CD14-positive monocyte (primary cell): Measurements from ENCODE around the gene GPR55. TPM values are rescaled to one million over a fixed set of nuclear protein-coding genes. Genes with fewer than 3 reads are reported as not detected.

Experiments
- DNase-seq, 3 donors: peaks; one replicate each; pipeline ENCODE4 v3.0.0-alpha.2; 2011 to 2022
- H2AFZ ChIP-seq: 2 replicates; pipeline ENCODE4 v1.6.0; 2012; ENCODE audit warnings: mild to moderate bottlenecking, low read depth, low read length, inconsistent platforms; ENCODE audit not compliant: insufficient read depth, poor library complexity, severe bottlenecking
- H3K27ac ChIP-seq, 2 donors: 1 replicate in 1 of 2; 2 replicates in 1 of 2; pipeline ENCODE4 v1.5.1; 2012 to 2013; ENCODE audit warnings: low read length in 2 of 2, control low read depth in 1 of 2, inconsistent platforms in 1 of 2, low read depth in 1 of 2, mild to moderate bottlenecking in 1 of 2
- H3K27me3 ChIP-seq, 2 donors: one replicate each; pipeline versions ENCODE4 v1.6.0 to v1.6.1; 2011 to 2013; ENCODE audit warnings: low read length in 2 of 2; ENCODE audit not compliant: control insufficient read depth in 2 of 2, insufficient read depth in 2 of 2
- H3K36me3 ChIP-seq, 2 donors: replicated peaks in 1 of 2; 1 replicate in 1 of 2; 2 replicates in 1 of 2; pipeline versions ENCODE4 v1.5.1 to v1.6.1; 2012 to 2013; ENCODE audit warnings: low read length in 2 of 2, control low read depth in 1 of 2, inconsistent platforms in 1 of 2, mild to moderate bottlenecking in 1 of 2; ENCODE audit not compliant: insufficient read depth in 2 of 2, control insufficient read depth in 1 of 2
- H3K4me1 ChIP-seq, 2 donors: 1 replicate in 1 of 2; 2 replicates in 1 of 2; pipeline versions ENCODE4 v1.5.1 to v1.6.1; 2012 to 2013; ENCODE audit warnings: low read length in 2 of 2, control low read depth in 1 of 2, inconsistent platforms in 1 of 2, mild to moderate bottlenecking in 1 of 2, moderate library complexity in 1 of 2; ENCODE audit not compliant: insufficient read depth in 2 of 2, control insufficient read depth in 1 of 2
- H3K4me2 ChIP-seq: replicated peaks from 2 replicates; pipeline ENCODE3; 2012; ENCODE audit warnings: low read length, moderate library complexity, mild to moderate bottlenecking; ENCODE audit not compliant: poor library complexity, severe bottlenecking; ENCODE audit errors: extremely low read depth
- H3K4me3 ChIP-seq, 3 experiments: fragments of 200-600 bp in 1 of 3; sonication (generic) in 1 of 3; replicated peaks in 1 of 3; 1 replicate in 2 of 3; 2 replicates in 1 of 3; pipeline ENCODE4 v1.5.1; 2011 to 2013; ENCODE audit warnings: low read length in 3 of 3, mild to moderate bottlenecking in 3 of 3, control low read depth in 2 of 3, low read depth in 2 of 3, inconsistent platforms in 1 of 3, moderate library complexity in 1 of 3
- H3K79me2 ChIP-seq: 2 replicates; pipeline ENCODE4 v1.6.0; 2012; ENCODE audit warnings: mild to moderate bottlenecking, control low read depth, inconsistent platforms, low read length, moderate library complexity; ENCODE audit not compliant: insufficient read depth
- H3K9ac ChIP-seq: 2 replicates; pipeline ENCODE4 v1.6.0; 2017; ENCODE audit warnings: low read length, mild to moderate bottlenecking; ENCODE audit not compliant: insufficient read depth, poor library complexity, severe bottlenecking
- H3K9me3 ChIP-seq, 2 donors: replicated peaks in 1 of 2; 1 replicate in 1 of 2; 2 replicates in 1 of 2; pipeline versions ENCODE4 v1.5.1 to v1.6.1; 2012 to 2013; ENCODE audit warnings: low read length in 2 of 2, control low read depth in 1 of 2; ENCODE audit not compliant: control insufficient read depth in 1 of 2, insufficient read depth in 1 of 2
- H4K20me1 ChIP-seq: 2 replicates; pipeline ENCODE4 v1.6.0; 2012; ENCODE audit warnings: mild to moderate bottlenecking, low read length, control low read depth, moderate library complexity; ENCODE audit not compliant: insufficient read depth
- H3K27ac Mint-ChIP-seq, 7 donors: one replicate each; pipeline ENCODE4 v1.8.0; 2020; ENCODE audit warnings: mild to moderate bottlenecking in 7 of 7, mixed read lengths in 7 of 7, moderate library complexity in 6 of 7, inconsistent platforms in 2 of 7
- H3K27me3 Mint-ChIP-seq, 3 donors: one replicate each; pipeline ENCODE4 v1.8.0; 2021 to 2022; ENCODE audit warnings: low read depth in 3 of 3, mild to moderate bottlenecking in 3 of 3, mixed read lengths in 3 of 3, moderate library complexity in 3 of 3, inconsistent platforms in 1 of 3
- H3K36me3 Mint-ChIP-seq, 2 donors: one replicate each; pipeline ENCODE4 v1.8.0; 2020; ENCODE audit warnings: mixed read lengths in 2 of 2, inconsistent platforms in 1 of 2, mild to moderate bottlenecking in 1 of 2
- H3K4me1 Mint-ChIP-seq: one replicate; pipeline ENCODE4 v1.8.0; 2020; ENCODE audit warnings: mild to moderate bottlenecking, mixed read lengths
- H3K4me3 Mint-ChIP-seq, 2 donors: one replicate each; pipeline ENCODE4 v1.8.0; 2020; ENCODE audit warnings: mild to moderate bottlenecking in 2 of 2, mixed read lengths in 2 of 2, moderate library complexity in 1 of 2
- H3K9me3 Mint-ChIP-seq, 7 donors: one replicate each; pipeline ENCODE4 v1.8.0; 2020 to 2022; ENCODE audit warnings: mixed read lengths in 7 of 7, mild to moderate bottlenecking in 6 of 7, moderate library complexity in 6 of 7, inconsistent platforms in 2 of 7
- WGBS: methylation state at CpG from one replicate; pipeline ENCODE4 v1.1.5; 2013; ENCODE audit warnings: missing lambda C conversion rate; ENCODE audit not compliant: insufficient coverage; 5-methylcytosine and 5-hydroxymethylcytosine counted together
- intact Hi-C, 2 donors: fragments of 100-400 bp; cut with micrococcal nuclease; formaldehyde crosslinking; loops; one replicate each; pipeline versions ENCODE4 v1.15.0 to v1.15.1; 2023
- polyA plus RNA-seq, 3 donors: library from polyadenylated mRNA; depleted of rRNA in 1 of 3; unstranded in 2 of 3; stranded (reverse) in 1 of 3; fragments of 300-500 nt in 2 of 3; fragments of >200 nt in 1 of 3; fragmentation: Illumina TruSeq in 2 of 3; gene quantifications; 1 replicate in 2 of 3; 2 replicates in 1 of 3; pipeline ENCODE4 v1.2.3, GENCODE V29; 2012 to 2021
- TF ChIP-seq, protein P1 (sequence below): fragments of 200-600 bp; IDR thresholded peaks from one replicate; pipeline ENCODE4 v1.8.0; 2022; ENCODE audit warnings: antibody characterized with exemption, mild to moderate bottlenecking

Gene GPR55
- polyA plus RNA-seq, 3 donors, result 0.11 to 0.12 TPM; not detected in 1

DNA sequence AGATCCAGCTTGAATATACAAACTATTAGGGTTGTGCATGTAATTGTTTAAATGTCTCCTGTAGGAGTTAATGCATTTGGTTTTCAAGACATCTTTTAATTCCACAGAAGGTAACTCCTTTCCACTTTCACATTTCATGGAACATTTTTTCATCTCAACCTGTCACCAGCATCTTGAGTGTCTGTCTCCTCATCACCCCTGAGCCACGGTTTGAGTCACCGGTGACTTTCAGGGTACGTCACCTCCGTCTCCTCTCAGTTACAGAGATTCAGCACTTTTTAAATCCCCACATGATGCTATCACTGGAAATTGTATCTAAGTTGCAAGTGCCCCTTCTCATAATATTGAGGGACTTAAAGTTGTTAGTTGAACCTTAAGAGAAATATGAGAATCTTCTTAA lies 25.3 kb downstream of the GPR55 start:
- Histone ChIP-seq H3K4me2 (no peak overlapping the region), H3K9ac (no peak overlapping the region), H3K36me3 (no peaks in the 10 kb centered on the region), H3K79me2 (no peaks in the 10 kb centered on the region), H2AFZ (no peak overlapping the region), H3K4me1 (peaks cover 12 to 13% of the 10 kb centered on the region in 2 donors), H3K4me3 (no peak overlapping the region), H3K27me3 (no peaks in the 10 kb centered on the region), H4K20me1 (no peaks in the 10 kb centered on the region), H3K9me3 (no peaks in the 10 kb centered on the region), H3K27ac (no peak overlapping the region)
- Mint-ChIP-seq H3K36me3 (no peaks in the 10 kb centered on the region), H3K4me3 (no peak overlapping the region), H3K9me3 (no peaks in the 10 kb centered on the region), H3K27ac (no peak overlapping the region), H3K4me1 (peaks cover 10% of the 10 kb centered on the region), H3K27me3 (peaks cover 2 to 6% (median 3%) of the 10 kb centered on the region in 3 donors)
- TF ChIP-seq, protein P1, sequence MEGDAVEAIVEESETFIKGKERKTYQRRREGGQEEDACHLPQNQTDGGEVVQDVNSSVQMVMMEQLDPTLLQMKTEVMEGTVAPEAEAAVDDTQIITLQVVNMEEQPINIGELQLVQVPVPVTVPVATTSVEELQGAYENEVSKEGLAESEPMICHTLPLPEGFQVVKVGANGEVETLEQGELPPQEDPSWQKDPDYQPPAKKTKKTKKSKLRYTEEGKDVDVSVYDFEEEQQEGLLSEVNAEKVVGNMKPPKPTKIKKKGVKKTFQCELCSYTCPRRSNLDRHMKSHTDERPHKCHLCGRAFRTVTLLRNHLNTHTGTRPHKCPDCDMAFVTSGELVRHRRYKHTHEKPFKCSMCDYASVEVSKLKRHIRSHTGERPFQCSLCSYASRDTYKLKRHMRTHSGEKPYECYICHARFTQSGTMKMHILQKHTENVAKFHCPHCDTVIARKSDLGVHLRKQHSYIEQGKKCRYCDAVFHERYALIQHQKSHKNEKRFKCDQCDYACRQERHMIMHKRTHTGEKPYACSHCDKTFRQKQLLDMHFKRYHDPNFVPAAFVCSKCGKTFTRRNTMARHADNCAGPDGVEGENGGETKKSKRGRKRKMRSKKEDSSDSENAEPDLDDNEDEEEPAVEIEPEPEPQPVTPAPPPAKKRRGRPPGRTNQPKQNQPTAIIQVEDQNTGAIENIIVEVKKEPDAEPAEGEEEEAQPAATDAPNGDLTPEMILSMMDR, result no peak
- DNase-seq, result no peak
- no CpG with 5 or more reads among the region's 4 CpGs for WGBS
- intact Hi-C loops, result no loop called here

DNA sequence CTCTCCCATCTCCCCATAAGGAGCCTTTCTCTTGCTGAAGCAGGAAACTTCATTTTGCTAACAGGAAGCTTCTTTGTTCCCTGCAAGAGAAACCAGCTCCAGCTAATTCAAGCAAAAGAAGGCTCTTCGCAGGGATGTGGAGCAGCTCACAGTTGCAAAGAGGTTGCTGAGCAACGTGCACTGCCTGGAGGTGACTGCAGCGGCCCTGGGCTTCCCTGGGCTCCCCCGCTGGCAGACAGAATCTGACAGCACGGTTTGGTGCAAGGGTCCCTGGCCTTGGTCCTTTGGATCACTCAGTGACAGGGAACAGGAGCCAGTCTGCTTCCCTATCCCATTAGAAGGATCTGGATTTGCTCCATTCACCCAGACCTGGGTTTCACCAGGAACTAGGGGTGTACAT lies 25.8 kb downstream of the GPR55 start:
- WGBS, result 75% methylated on average over 5 of the region's 5 CpGs
- no peak for DNase-seq

More for the DNA sequence above, 25.8 kb downstream of the GPR55 start:
- Mint-ChIP-seq H3K4me3 (no peak overlapping the region), H3K27me3 (peaks cover 2 to 8% (median 3%) of the 10 kb centered on the region in 3 donors), H3K27ac (no peak overlapping the region), H3K36me3 (no peaks in the 10 kb centered on the region), H3K9me3 (no peaks in the 10 kb centered on the region), H3K4me1 (peaks cover 15% of the 10 kb centered on the region)
- Histone ChIP-seq H4K20me1 (no peaks in the 10 kb centered on the region), H3K27ac (no peak overlapping the region), H3K27me3 (no peaks in the 10 kb centered on the region), H3K79me2 (no peaks in the 10 kb centered on the region), H3K9ac (no peak overlapping the region), H3K4me1 (peaks cover 17 to 18% of the 10 kb centered on the region in 2 donors), H3K4me3 (no peak overlapping the region), H3K36me3 (no peaks in the 10 kb centered on the region), H3K4me2 (no peak overlapping the region), H2AFZ (no peak overlapping the region), H3K9me3 (no peaks in the 10 kb centered on the region)
- intact Hi-C loops, result no loop called here
- TF ChIP-seq, protein P1, result no peak
